HUES64 (cell line): ENCODE measurements around the gene SLC4A3.
"Not testable (repeated sequence)": the region's sequence is repeated elsewhere in the genome, so short reads cannot be mapped to it uniquely, and the experiment has no call there.

Experiments
- H3K27ac ChIP-seq: 2 replicates; pipeline ENCODE4 v1.7.0; 2013; ENCODE audit warnings: low read depth, low read length, inconsistent platforms
- H3K27me3 ChIP-seq: 2 replicates; pipeline ENCODE4 v1.6.1; 2013; ENCODE audit warnings: mild to moderate bottlenecking, low read length; ENCODE audit not compliant: insufficient read depth
- H3K36me3 ChIP-seq: 2 replicates; pipeline ENCODE4 v1.6.1; 2013; ENCODE audit warnings: mild to moderate bottlenecking, low read length; ENCODE audit not compliant: insufficient read depth
- H3K4me1 ChIP-seq: 2 replicates; pipeline ENCODE4 v1.6.1; 2013; ENCODE audit warnings: mild to moderate bottlenecking, low read length, moderate library complexity; ENCODE audit not compliant: insufficient read depth
- H3K4me3 ChIP-seq: 2 replicates; pipeline ENCODE4 v1.5.1; 2013; ENCODE audit warnings: mild to moderate bottlenecking, low read length, moderate library complexity
- H3K9ac ChIP-seq: 2 replicates; pipeline ENCODE4 v1.6.1; 2013; ENCODE audit warnings: mild to moderate bottlenecking, low read depth, low read length
- H3K9me3 ChIP-seq: 2 replicates; pipeline ENCODE4 v1.6.1; 2013; ENCODE audit warnings: low read depth, low read length; ENCODE audit not compliant: insufficient read depth
- WGBS: fragments of 150-250, 120-280 bp; methylation state at CpG from one replicate; pipeline ENCODE4 v1.1.7; 2013; ENCODE audit warnings: missing lambda C conversion rate; 5-methylcytosine and 5-hydroxymethylcytosine counted together

SLC4A3 gene

GRCh38 chr2:219671279-219671678 is 43.8 kb downstream of the SLC4A3 start:
- no peak overlapping the region for H3K4me3 ChIP-seq

GRCh38 chr2:219672406-219672805 is 45.0 kb downstream of the SLC4A3 start:
- Histone ChIP-seq H3K9me3 (no peaks in the 10 kb centered on the region), H3K27me3 (no peaks in the 10 kb centered on the region), H3K9ac (no peak overlapping the region), H3K27ac (no peak overlapping the region), H3K4me1 (peaks cover 17% of the 10 kb centered on the region), H3K4me3 (no peak overlapping the region), H3K36me3 (no peaks in the 10 kb centered on the region)
- WGBS: 76% methylated on average over 3 of the region's 3 CpGs

More at GRCh38 chr2:219671279-219671678, 43.8 kb downstream of the SLC4A3 start:
- no peaks in the 10 kb centered on the region for H3K9me3 ChIP-seq
- H3K4me1 ChIP-seq: peaks cover 17% of the 10 kb centered on the region
- no peaks in the 10 kb centered on the region for H3K36me3 ChIP-seq
- H3K27me3 ChIP-seq: no peaks in the 10 kb centered on the region
- no peak overlapping the region for H3K27ac ChIP-seq
- WGBS: 41% methylated on average over 5 of the region's 5 CpGs
- H3K9ac ChIP-seq: no peak overlapping the region

GRCh38 chr2:219675221-219675620 is 47.8 kb downstream of the SLC4A3 start:
- WGBS: 87% methylated on average over 4 of the region's 4 CpGs
- H3K27me3 ChIP-seq: no peaks in the 10 kb centered on the region
- no peak overlapping the region for H3K4me3 ChIP-seq
- H3K4me1 ChIP-seq: peaks cover 17% of the 10 kb centered on the region
- no peaks in the 10 kb centered on the region for H3K36me3 ChIP-seq
- H3K9me3 ChIP-seq: no peaks in the 10 kb centered on the region
- no peak overlapping the region for H3K9ac ChIP-seq
- H3K27ac ChIP-seq: no peak overlapping the region

DNA sequence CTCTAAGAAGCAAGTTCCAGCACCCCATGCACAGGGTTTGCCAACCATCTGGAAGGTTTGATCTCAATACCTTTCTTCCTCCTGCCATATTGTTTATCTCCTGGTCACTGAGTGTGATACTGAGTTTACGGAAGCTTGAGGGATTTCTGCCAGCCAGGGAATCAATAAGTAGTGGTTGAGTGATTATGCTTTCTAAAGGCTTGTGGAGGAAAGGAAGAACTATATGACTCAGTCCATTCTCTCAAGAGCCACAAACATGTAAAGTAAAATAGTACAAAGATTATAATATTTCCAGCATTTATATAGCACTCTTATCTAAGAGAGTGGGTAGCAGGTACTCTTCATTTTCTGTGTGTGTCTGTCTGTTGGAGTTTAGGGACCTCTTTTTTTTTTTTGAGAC is 49.2 kb downstream of the SLC4A3 start:
- no peaks in the 10 kb centered on the region for H3K27me3 ChIP-seq
- peaks cover 9% of the 10 kb centered on the region for H3K4me1 ChIP-seq
- no peaks in the 10 kb centered on the region for H3K36me3 ChIP-seq
- WGBS: 80% methylated on average over 1 of the region's 1 CpG
- no peak overlapping the region for H3K27ac ChIP-seq
- H3K9me3 ChIP-seq: no peaks in the 10 kb centered on the region
- no peak overlapping the region for H3K9ac ChIP-seq
- H3K4me3 ChIP-seq: no peak overlapping the region

DNA sequence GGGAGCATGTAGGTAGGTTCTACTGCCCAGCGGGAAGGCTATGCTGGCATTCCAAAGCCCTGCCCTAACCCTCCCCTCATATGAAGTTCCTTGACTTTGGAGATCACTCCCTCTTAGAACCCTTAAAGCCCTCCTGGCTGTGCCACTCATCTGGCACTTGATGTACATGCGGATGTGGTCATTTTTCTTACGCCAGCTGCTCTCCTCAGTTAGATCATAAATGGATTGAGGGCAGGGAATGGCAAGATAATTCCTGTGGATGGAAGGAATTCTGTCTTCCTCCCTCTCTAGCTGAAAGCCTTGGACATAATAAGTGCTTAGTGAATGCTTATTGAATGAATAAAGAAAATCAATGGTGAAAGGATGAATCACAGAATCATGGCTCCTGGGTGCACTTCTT is 51.6 kb downstream of the SLC4A3 start:
- no peak overlapping the region for H3K9ac ChIP-seq
- no peak overlapping the region for H3K27ac ChIP-seq
- H3K4me3 ChIP-seq: no peak overlapping the region
- H3K27me3 ChIP-seq: no peaks in the 10 kb centered on the region
- H3K4me1 ChIP-seq: no peaks in the 10 kb centered on the region; the same call in 1 of the 2 replicates
- 75% methylated on average over 3 of the region's 3 CpGs for WGBS
- peaks cover 15% of the 10 kb centered on the region for H3K9me3 ChIP-seq
- no peaks in the 10 kb centered on the region for H3K36me3 ChIP-seq

DNA sequence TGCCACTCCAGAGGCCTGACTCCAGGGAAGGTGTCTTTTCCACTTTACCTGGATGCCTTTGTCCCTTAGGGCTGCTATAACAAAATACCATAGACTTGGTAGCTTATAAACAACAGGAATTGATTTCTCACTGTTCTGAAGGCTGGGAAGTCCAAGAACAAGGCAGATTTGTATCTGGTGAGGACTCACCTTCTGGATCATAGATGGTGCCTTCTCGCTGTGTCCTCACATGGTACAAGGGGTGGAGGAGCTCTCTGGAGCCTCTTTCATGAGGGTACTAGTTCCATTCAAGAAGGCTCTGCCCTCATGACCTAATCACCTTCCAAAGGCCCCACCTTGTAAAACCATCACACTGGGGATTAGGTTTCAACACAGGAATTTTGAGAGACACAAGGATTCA is 52.1 kb downstream of the SLC4A3 start:
- no peak overlapping the region for H3K27ac ChIP-seq
- H3K9ac ChIP-seq: no peak overlapping the region
- peaks cover 3% of the 10 kb centered on the region for H3K4me1 ChIP-seq
- 95% methylated on average over 1 of the region's 1 CpG for WGBS
- H3K9me3 ChIP-seq: peaks cover 15% of the 10 kb centered on the region
- no peaks in the 10 kb centered on the region for H3K36me3 ChIP-seq
- H3K4me3 ChIP-seq: no peak overlapping the region
- H3K27me3 ChIP-seq: no peaks in the 10 kb centered on the region

- peaks cover 12% of the 10 kb centered on the region for H3K4me1 ChIP-seq
- H3K27ac ChIP-seq: no peak overlapping the region
- no peak overlapping the region for H3K4me3 ChIP-seq
- H3K9me3 ChIP-seq: peaks cover 15% of the 10 kb centered on the region
- H3K9ac ChIP-seq: no peak overlapping the region
- no peaks in the 10 kb centered on the region for H3K36me3 ChIP-seq
- WGBS: 90% methylated on average over 4 of the region's 4 CpGs
- no peaks in the 10 kb centered on the region for H3K27me3 ChIP-seq
Observed at GRCh38 chr2:219680958-219681693, 53.7 kb downstream of the SLC4A3 start.

DNA sequence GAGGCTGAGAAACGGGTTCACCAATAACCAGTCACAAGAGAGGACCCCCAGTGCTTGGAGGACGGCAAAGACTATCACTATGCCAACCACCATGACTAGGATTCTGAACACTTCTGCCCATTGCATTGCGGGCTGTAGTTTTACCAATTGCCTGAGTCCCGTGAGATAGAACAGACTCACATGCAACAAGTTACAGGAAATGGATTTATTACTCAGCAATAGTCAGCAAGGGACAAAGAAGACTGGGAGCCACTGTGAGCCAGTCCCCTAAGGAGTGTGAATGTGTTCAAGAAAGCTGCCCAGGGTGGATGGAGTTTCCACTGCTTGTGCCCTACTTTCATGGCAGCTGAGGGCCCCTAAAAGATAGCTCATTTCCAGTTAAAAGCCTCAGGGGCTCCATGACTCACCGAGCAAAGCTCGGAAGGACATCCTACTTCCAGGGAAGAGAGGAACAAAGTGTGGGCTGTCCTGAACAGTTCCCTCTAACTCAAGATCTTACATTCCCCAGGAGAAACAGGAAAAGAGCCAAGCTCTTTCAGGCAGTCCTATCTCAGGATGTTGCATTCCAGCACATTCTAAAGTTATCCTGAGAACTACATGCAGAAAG is 54.4 kb downstream of the SLC4A3 start:
- no peaks in the 10 kb centered on the region for H3K36me3 ChIP-seq
- no peak overlapping the region for H3K9ac ChIP-seq
- peaks cover 16% of the 10 kb centered on the region for H3K4me1 ChIP-seq
- H3K9me3 ChIP-seq: peaks cover 15% of the 10 kb centered on the region
- no peak overlapping the region for H3K4me3 ChIP-seq
- 90% methylated on average over 6 of the region's 6 CpGs for WGBS
- H3K27ac ChIP-seq: no peak overlapping the region
- H3K27me3 ChIP-seq: no peaks in the 10 kb centered on the region

DNA sequence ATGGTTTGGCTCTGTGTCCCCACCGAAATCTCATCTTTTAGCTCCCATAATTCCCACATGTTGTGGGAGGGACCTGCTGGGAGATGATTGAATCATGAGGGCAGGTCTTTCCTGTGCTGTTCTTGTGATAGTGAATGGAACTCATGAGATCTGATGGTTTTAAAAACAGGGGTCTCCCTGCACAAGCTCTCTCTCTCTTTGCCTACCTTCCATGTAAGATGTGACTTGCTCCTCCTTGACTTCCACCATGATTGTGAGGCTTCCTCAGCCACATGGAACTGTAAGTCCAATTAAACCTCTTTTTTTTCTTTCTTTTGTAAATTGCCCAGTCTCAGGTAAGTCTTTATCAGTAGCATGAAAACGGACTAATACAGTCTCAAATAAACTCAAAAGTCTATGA is 56.0 kb downstream of the SLC4A3 start:
- H3K27ac ChIP-seq, H3K4me3 ChIP-seq, H3K9ac ChIP-seq, H3K27me3 ChIP-seq, H3K36me3 ChIP-seq: not testable (repeated sequence)
- Histone ChIP-seq H3K4me1 (peaks cover 19% of the 10 kb centered on the region), H3K9me3 (peaks cover 15% of the 10 kb centered on the region)
- WGBS: 100% methylated on average over 2 of the region's 2 CpGs

DNA sequence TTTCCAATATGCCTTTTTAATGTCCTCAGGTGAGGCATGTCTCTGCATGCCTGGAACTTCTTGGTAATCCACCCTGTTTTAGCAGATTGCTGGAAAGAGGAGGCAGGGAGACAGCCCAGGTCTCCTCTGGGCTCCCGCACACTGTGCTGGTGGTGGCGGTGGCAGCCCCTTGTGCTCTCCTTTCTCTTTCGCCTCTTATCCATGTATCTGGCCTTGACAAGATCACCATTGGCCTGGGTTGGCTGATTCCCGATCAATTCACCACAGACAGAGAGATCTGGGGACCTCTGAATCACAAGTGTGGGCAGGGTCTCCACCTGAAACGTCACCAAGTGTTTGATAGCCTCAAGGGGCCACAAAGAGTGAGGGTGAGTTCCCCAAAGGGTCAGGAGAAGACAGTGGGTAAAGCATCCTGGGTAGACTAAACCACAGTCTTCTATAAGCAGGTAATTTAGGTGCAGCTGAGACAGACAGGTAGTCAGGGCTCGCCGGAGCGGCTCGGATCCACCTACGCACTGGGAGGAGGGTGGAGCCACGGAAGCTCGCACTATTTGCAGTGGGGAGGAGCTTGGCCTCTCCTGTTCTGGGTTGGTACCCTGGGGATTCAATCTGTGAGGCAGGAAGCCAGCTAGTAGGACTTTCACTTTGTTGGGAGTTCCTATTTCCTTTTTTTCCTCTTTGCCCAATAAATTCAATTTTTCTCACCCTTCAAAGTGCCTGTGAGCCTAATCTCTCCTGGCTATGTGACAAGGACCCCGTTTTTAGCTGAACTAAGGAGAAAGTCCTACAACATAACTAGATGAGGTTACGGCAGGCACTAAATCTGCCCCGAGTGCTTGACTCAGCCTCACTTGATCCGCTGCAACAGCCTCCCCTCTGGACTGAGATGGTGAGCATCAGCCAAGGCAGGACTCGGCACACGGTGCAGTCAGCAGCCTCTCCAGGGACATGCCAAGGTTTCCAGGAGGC is 57.6 kb downstream of the SLC4A3 start:
- peaks cover 21% of the 10 kb centered on the region for H3K4me1 ChIP-seq
- H3K9me3 ChIP-seq: peaks cover 15% of the 10 kb centered on the region
- WGBS: 58% methylated on average over 18 of the region's 18 CpGs
- no peaks in the 10 kb centered on the region for H3K36me3 ChIP-seq
- peak overlapping the region; percentile 26 for H3K4me3 ChIP-seq
- peak overlapping the region; percentile 79 for H3K27ac ChIP-seq
- H3K27me3 ChIP-seq: no peaks in the 10 kb centered on the region
- peak overlapping the region; percentile 42 for H3K9ac ChIP-seq

DNA sequence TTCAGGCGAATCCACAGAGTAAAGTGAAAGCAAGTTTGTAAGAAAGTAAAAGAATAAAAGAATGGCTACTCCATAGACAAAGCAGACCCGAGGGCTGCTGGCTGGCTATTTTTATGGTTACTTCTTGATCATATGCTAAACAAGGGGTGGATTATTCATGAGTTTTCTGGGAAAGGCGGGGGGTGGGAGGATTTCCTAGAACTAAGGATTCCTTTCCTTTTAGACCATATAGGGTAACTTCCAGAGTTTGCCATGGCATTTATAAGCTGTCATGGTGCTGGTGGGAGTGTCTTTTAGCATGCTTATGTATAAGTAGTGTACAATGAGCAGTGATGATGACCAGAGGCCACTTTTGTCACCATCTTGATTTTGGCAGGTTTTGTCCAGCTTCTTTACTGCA is 59.8 kb downstream of the SLC4A3 start:
- 0 out of 2 replicates have a peak overlapping the region, but pooled peaks have one; percentile 3 for H3K27ac ChIP-seq

More for the DNA sequence above, 59.8 kb downstream of the SLC4A3 start:
- Histone ChIP-seq H3K9me3 (peaks cover 15% of the 10 kb centered on the region), H3K27me3 (no peaks in the 10 kb centered on the region), H3K9ac (no peak overlapping the region), H3K4me1 (peaks cover 26% of the 10 kb centered on the region), H3K36me3 (no peaks in the 10 kb centered on the region), H3K4me3 (no peak overlapping the region)
- 81% methylated on average over 2 of the region's 3 CpGs for WGBS
